Hepatocyte (in vitro differentiated cells): ENCODE measurements around the gene VSIG10L. TPM values are rescaled to one million over a fixed set of nuclear protein-coding genes. Genes with fewer than 3 reads are reported as not detected.

Experiments
- DNase-seq: peaks from one replicate; pipeline ENCODE4 v3.0.0-alpha.2; 2016; ENCODE audit warnings: low spot score
- H2AFZ ChIP-seq: fragments of 200-600 bp; sonication (generic); 2 replicates; pipeline ENCODE4 v1.6.0; 2016; ENCODE audit warnings: antibody characterized with exemption, mild to moderate bottlenecking
- H3K27ac ChIP-seq: fragments of 200-600 bp; sonication (generic); 2 replicates; pipeline ENCODE4 v1.5.1; 2016; ENCODE audit warnings: mild to moderate bottlenecking
- H3K27me3 ChIP-seq: fragments of 200-600 bp; sonication (generic); 2 replicates; pipeline ENCODE4 v1.6.1; 2016
- H3K36me3 ChIP-seq: fragments of 200-600 bp; sonication (generic); replicated peaks from 2 replicates; pipeline ENCODE4 v1.5.1; 2016; ENCODE audit warnings: low read depth; ENCODE audit not compliant: insufficient read depth
- H3K4me1 ChIP-seq: fragments of 200-600 bp; sonication (generic); 2 replicates; pipeline ENCODE4 v1.5.1; 2016; ENCODE audit warnings: mild to moderate bottlenecking, moderate library complexity; ENCODE audit not compliant: insufficient read depth
- H3K4me2 ChIP-seq: fragments of 200-600 bp; sonication (generic); 2 replicates; pipeline ENCODE4 v1.6.0; 2016
- H3K4me3 ChIP-seq: fragments of 200-600 bp; sonication (generic); 2 replicates; pipeline ENCODE4 v1.5.1; 2016; ENCODE audit warnings: mild to moderate bottlenecking
- H3K79me2 ChIP-seq: fragments of 200-600 bp; sonication (generic); 2 replicates; pipeline ENCODE4 v1.6.0; 2017; ENCODE audit warnings: mild to moderate bottlenecking
- H3K9me2 ChIP-seq: fragments of 200-600 bp; sonication (generic); replicated peaks from 2 replicates; pipeline ENCODE4 v1.6.0; 2017; ENCODE audit warnings: mild to moderate bottlenecking; ENCODE audit not compliant: insufficient read depth
- H3K9me3 ChIP-seq: fragments of 200-600 bp; sonication (generic); 2 replicates; pipeline ENCODE4 v1.5.1; 2016; ENCODE audit warnings: low read depth, mild to moderate bottlenecking
- H4K20me1 ChIP-seq: fragments of 200-600 bp; sonication (generic); 2 replicates; pipeline ENCODE4 v1.6.0; 2016; ENCODE audit warnings: mild to moderate bottlenecking; ENCODE audit not compliant: insufficient read depth, poor library complexity, severe bottlenecking
- EZH2 ChIP-seq: fragments of 200-600 bp; sonication (generic); IDR thresholded peaks from 2 replicates; pipeline ENCODE4 v1.6.1; 2016; ENCODE audit warnings: antibody characterized with exemption, mild to moderate bottlenecking, borderline replicate concordance
- EZH2phosphoT487 ChIP-seq: fragments of 200-600 bp; sonication (generic); IDR thresholded peaks from one replicate; pipeline ENCODE4 v1.6.1; 2018; ENCODE audit warnings: antibody characterized with exemption, mild to moderate bottlenecking, low read depth, moderate library complexity; ENCODE audit not compliant: unreplicated experiment, severe bottlenecking
- WGBS: methylation state at CpG from one replicate; pipeline ENCODE4 v1.1.6; 2016; ENCODE audit warnings: low lambda C conversion rate; ENCODE audit errors: missing lambda C conversion rate; 5-methylcytosine and 5-hydroxymethylcytosine counted together
- polyA plus RNA-seq: library from polyadenylated mRNA; unstranded; fragments of >200 nt; fragmentation: Nextera tagmentation; extraction: Ambion mirVana; gene quantifications from 2 replicates; pipeline ENCODE4 v1.2.1, GENCODE V29; 2016
- total RNA-seq: library from RNA; depleted of rRNA; stranded (reverse); fragments of >200 nt; gene quantifications from 2 replicates; pipeline ENCODE4 v1.2.3, GENCODE V29; 2014
- TF ChIP-seq, protein P1 (sequence below): fragments of 200-600 bp; sonication (generic); IDR thresholded peaks from 2 replicates; pipeline ENCODE4 v1.5.1; 2016; ENCODE audit warnings: antibody characterized with exemption, mild to moderate bottlenecking; ENCODE audit not compliant: poor library complexity

Gene VSIG10L
- total and polyA plus RNA-seq, 2 experiments from 2014 or later: 3.4 to 7.8 TPM

- no peak overlapping the region for H3K4me3 ChIP-seq
- no peak for DNase-seq
- H3K36me3 ChIP-seq: no peaks in the 10 kb centered on the region
- H3K27me3 ChIP-seq: no peaks in the 10 kb centered on the region
- no peak overlapping the region for H3K27ac ChIP-seq
- no peaks in the 10 kb centered on the region for H3K4me1 ChIP-seq
- no peaks in the 10 kb centered on the region for H3K9me3 ChIP-seq
- H3K79me2 ChIP-seq: no peaks in the 10 kb centered on the region
- no peak overlapping the region for H3K4me2 ChIP-seq
- no peaks in the 10 kb centered on the region for H3K9me2 ChIP-seq
- WGBS: 87% methylated on average over 3 of the region's 3 CpGs
- TF ChIP-seq, protein P1, sequence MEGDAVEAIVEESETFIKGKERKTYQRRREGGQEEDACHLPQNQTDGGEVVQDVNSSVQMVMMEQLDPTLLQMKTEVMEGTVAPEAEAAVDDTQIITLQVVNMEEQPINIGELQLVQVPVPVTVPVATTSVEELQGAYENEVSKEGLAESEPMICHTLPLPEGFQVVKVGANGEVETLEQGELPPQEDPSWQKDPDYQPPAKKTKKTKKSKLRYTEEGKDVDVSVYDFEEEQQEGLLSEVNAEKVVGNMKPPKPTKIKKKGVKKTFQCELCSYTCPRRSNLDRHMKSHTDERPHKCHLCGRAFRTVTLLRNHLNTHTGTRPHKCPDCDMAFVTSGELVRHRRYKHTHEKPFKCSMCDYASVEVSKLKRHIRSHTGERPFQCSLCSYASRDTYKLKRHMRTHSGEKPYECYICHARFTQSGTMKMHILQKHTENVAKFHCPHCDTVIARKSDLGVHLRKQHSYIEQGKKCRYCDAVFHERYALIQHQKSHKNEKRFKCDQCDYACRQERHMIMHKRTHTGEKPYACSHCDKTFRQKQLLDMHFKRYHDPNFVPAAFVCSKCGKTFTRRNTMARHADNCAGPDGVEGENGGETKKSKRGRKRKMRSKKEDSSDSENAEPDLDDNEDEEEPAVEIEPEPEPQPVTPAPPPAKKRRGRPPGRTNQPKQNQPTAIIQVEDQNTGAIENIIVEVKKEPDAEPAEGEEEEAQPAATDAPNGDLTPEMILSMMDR: no peak
- no peak for TF ChIP-seq EZH2phosphoT487
- no peak for TF ChIP-seq EZH2
- H2AFZ ChIP-seq: no peak overlapping the region
- no peaks in the 10 kb centered on the region for H4K20me1 ChIP-seq
Observed at GRCh38 chr19:51331193-51331592, 10.7 kb downstream of the VSIG10L start.

GRCh38 chr19:51330366-51330765 lies 11.6 kb downstream of the VSIG10L start:
- Histone ChIP-seq H3K4me1 (no peaks in the 10 kb centered on the region), H3K27ac (no peak overlapping the region), H3K27me3 (no peaks in the 10 kb centered on the region), H4K20me1 (no peaks in the 10 kb centered on the region), H3K79me2 (no peaks in the 10 kb centered on the region), H3K9me3 (no peaks in the 10 kb centered on the region), H3K36me3 (no peaks in the 10 kb centered on the region), H2AFZ (no peak overlapping the region), H3K4me3 (no peak overlapping the region), H3K4me2 (no peak overlapping the region), H3K9me2 (no peaks in the 10 kb centered on the region)
- 94% methylated on average over 4 of the region's 4 CpGs for WGBS
- no peak for DNase-seq
- no peak for TF ChIP-seq EZH2phosphoT487
- TF ChIP-seq, protein P1: no peak
- no peak for TF ChIP-seq EZH2

DNA sequence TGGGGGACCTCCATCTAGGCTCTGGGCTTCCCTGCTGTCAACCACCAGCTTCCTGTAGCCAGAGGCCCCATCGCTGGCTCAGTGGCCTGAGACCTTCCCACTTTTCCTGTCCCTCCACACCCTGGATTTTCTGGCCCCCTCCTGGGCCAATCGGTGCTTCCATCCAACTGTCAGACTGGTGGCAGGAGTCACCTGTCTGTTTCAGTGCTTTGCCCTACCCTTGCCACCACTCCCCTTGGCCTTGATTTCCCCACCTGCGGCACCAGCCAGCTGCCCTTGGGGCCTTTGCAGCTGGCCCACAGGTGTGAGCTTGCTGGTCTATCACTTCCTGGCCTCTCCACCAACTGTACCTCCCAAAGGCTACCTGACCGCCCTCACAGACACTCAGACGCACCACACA lies 12.5 kb downstream of the VSIG10L start:
- no peaks in the 10 kb centered on the region for H3K9me3 ChIP-seq
- no peaks in the 10 kb centered on the region for H3K4me1 ChIP-seq
- H3K79me2 ChIP-seq: no peaks in the 10 kb centered on the region
- no peaks in the 10 kb centered on the region for H3K27me3 ChIP-seq
- H4K20me1 ChIP-seq: no peaks in the 10 kb centered on the region
- DNase-seq: no peak
- H3K4me3 ChIP-seq: no peak overlapping the region
- 96% methylated on average over 5 of the region's 5 CpGs for WGBS
- H3K4me2 ChIP-seq: no peak overlapping the region
- H3K36me3 ChIP-seq: no peaks in the 10 kb centered on the region
- H2AFZ ChIP-seq: no peak overlapping the region
- no peak overlapping the region for H3K27ac ChIP-seq
- TF ChIP-seq EZH2: no peak
- TF ChIP-seq, protein P1: no peak
- TF ChIP-seq EZH2phosphoT487: no peak
- H3K9me2 ChIP-seq: no peaks in the 10 kb centered on the region
